NT2/D1 (cell line): Measurements from ENCODE around the gene ABLIM1.

Source experiments
- SUZ12 ChIP-seq: IDR thresholded peaks from 2 replicates; pipeline ENCODE4 v1.6.1; 2011; ENCODE audit not compliant: insufficient read length, insufficient read depth; ENCODE audit errors: extremely low read depth
- YY1 ChIP-seq: IDR thresholded peaks from 2 replicates; pipeline ENCODE4 v1.6.1; 2011; ENCODE audit not compliant: insufficient read length, insufficient read depth

DNA sequence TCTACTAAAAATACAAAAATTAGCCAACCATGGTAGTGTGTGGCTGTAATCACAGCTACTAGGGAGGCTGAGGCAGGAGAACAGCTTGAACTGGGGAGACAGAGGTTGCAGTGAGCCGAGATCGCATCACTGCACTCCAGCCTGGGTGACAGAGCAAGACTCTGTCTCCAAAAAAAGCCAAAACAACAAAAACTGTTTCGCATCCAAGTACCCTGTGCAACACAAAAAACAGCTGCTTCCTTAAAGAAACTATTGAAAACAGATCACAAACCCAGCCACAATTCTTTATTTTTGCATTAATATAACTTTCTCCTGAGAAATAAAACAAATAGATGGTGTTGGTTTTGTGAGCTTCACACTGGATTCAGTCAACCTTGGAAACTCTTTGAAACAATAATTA is 141.7 kb downstream of the ABLIM1 start:
- TF ChIP-seq YY1 (no peak), SUZ12 (no peak)
